Keratinocyte (primary cell): ENCODE results near the gene ZDHHC24.

ENCODE experiments used
- CTCF ChIP-seq, 3 experiments: IDR thresholded peaks in 1 of 3; conservative IDR thresholded peaks in 1 of 3; optimal IDR thresholded peaks in 1 of 3; 2 replicates in 2 of 3; 3 replicates in 1 of 3; pipeline versions ENCODE3 to v1.5.1; 2011; ENCODE audit warnings: low read length in 3 of 3, mild to moderate bottlenecking in 3 of 3, moderate library complexity in 2 of 3, control low read depth in 1 of 3, inconsistent platforms in 1 of 3; ENCODE audit not compliant: insufficient read depth in 2 of 3; ENCODE audit errors: extremely low read depth in 1 of 3
- EZH2 ChIP-seq: IDR thresholded peaks from one replicate; pipeline ENCODE4 v1.6.1; 2012; ENCODE audit warnings: inconsistent platforms, mild to moderate bottlenecking, low read length, moderate library complexity

DNA sequence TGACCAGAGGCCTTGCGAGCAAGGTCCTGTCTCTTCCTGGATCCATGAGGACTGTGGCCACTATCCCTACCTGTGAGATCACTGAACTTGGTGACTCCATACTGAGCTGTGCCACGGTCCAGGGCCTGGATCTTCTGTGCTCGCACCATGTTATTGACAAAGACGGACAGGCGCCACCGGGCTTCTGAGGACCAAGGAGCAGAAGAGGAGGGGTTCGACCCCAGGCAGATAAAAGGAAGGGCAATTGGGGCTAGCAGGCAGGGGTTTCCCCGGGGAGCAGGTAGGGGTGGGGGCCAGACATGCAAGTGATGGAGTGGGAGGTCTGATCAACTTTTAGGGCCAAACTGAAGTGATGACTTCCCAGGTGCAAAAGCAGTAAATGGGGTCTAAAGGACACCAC is 20.4 kb upstream of the ZDHHC24 start:
- TF ChIP-seq EZH2 (no peak), CTCF (optimal IDR thresholded peaks at IDR 0.05 in 1 of 3, IDR thresholded peaks at IDR 0.05 in 1 of 3, conservative IDR thresholded peaks at IDR 0.05 in 1 of 3; ENCODE audit: extremely low read depth in 1 of 3, insufficient read depth in 2 of 3, low read length in 3 of 3) (no peak)
